Endothelial cell of umbilical vein (primary cell): ENCODE measurements around the gene INPP4B. TPM values are rescaled to one million over a fixed set of nuclear protein-coding genes. Genes with fewer than 3 reads are reported as not detected.

Source experiments
- BruUV-seq: library from RNA; stranded (reverse); fragments of 400-500 nt; replicated peaks from 2 replicates; lab custom pipeline; 2021; lab: Mats Ljungman, UMichigan
- CTCF ChIA-PET: fragments of 300-600, 350-600 bp; sonication (Branson Sonifier 250); formaldehyde crosslinking; loops from one replicate; lab custom pipeline; 2021; ENCODE audit warnings: antibody characterized with exemption, inconsistent platforms; lab: Charles Lee
- POLR2A ChIA-PET: fragments of 300-600, 350-600 bp; sonication (Branson Sonifier 250); formaldehyde crosslinking; loops from one replicate; lab custom pipeline; 2021; ENCODE audit warnings: antibody characterized with exemption, inconsistent platforms; lab: Charles Lee
- DNase-seq: peaks from one replicate; pipeline ENCODE4 v3.0.0-alpha.2; 2011; ENCODE audit warnings: low read depth, low spot score
- FAIRE-seq: peaks from 2 replicates; lab custom pipeline; 2011; peaks lifted over from hg19 to GRCh38; lab: Jason Lieb, UNC
- H2AFZ ChIP-seq: 2 replicates; pipeline ENCODE4 v1.6.0; 2012; ENCODE audit warnings: low read depth, low read length, control low read depth, inconsistent platforms
- H3K27ac ChIP-seq: 2 replicates; pipeline ENCODE4 v1.5.1; 2011; ENCODE audit warnings: low read depth, mild to moderate bottlenecking, control low read depth, low read length, moderate library complexity; ENCODE audit not compliant: insufficient read depth
- H3K27me3 ChIP-seq, 2 experiments: 2 replicates each; pipeline versions ENCODE4 v1.6.0 to v1.6.1; 2011; ENCODE audit warnings: low read length in 2 of 2, mixed read lengths in 1 of 2; ENCODE audit not compliant: control insufficient read depth in 2 of 2, insufficient read depth in 2 of 2
- H3K36me3 ChIP-seq, 2 experiments: 2 replicates in 1 of 2; 3 replicates in 1 of 2; pipeline ENCODE4 v1.5.1; 2011; ENCODE audit warnings: low read length in 2 of 2, mild to moderate bottlenecking in 1 of 2, moderate library complexity in 1 of 2; ENCODE audit not compliant: control insufficient read depth in 2 of 2, insufficient read depth in 2 of 2; ENCODE audit errors: extremely low read depth in 1 of 2
- H3K4me1 ChIP-seq: 3 replicates; pipeline ENCODE4 v1.5.1; 2011; ENCODE audit warnings: mild to moderate bottlenecking, low read length; ENCODE audit not compliant: control insufficient read depth, insufficient read depth; ENCODE audit errors: extremely low read depth
- H3K4me2 ChIP-seq: 2 replicates; pipeline ENCODE4 v1.6.1; 2011; ENCODE audit warnings: low read length, control low read depth, mixed read lengths; ENCODE audit not compliant: insufficient read depth
- H3K4me3 ChIP-seq, 3 experiments: fragments of 200-600 bp in 1 of 3; sonication (generic), shearing (Covaris generic) in 1 of 3; replicated peaks in 1 of 3; 2 replicates each; pipeline ENCODE4 v1.5.1; 2011 to 2016; ENCODE audit warnings: control low read depth in 3 of 3, low read length in 3 of 3, mild to moderate bottlenecking in 2 of 3, inconsistent platforms in 1 of 3, low read depth in 1 of 3, moderate library complexity in 1 of 3; ENCODE audit not compliant: insufficient read depth in 1 of 3
- H3K79me2 ChIP-seq: 2 replicates; pipeline ENCODE4 v1.6.0; 2012; ENCODE audit warnings: low read length, inconsistent platforms; ENCODE audit not compliant: control insufficient read depth, insufficient read depth
- H3K9ac ChIP-seq: replicated peaks from 2 replicates; pipeline ENCODE3; 2011; ENCODE audit warnings: low read length, control low read depth; ENCODE audit not compliant: insufficient read depth; ENCODE audit errors: extremely low read depth
- H3K9me1 ChIP-seq: replicated peaks from 3 replicates; pipeline ENCODE4 v1.6.0; 2011; ENCODE audit warnings: mild to moderate bottlenecking, low read length; ENCODE audit not compliant: control insufficient read depth, insufficient read depth; ENCODE audit errors: extremely low read depth
- H3K9me3 ChIP-seq: replicated peaks from 2 replicates; pipeline ENCODE4 v1.5.1; 2012; ENCODE audit warnings: low read length, inconsistent platforms; ENCODE audit not compliant: control insufficient read depth, insufficient read depth
- H4K20me1 ChIP-seq: replicated peaks from 2 replicates; pipeline ENCODE3; 2011; ENCODE audit warnings: mild to moderate bottlenecking, low read length; ENCODE audit not compliant: control insufficient read depth, insufficient read depth; ENCODE audit errors: extremely low read depth
- CTCF ChIP-seq, 2 donors: IDR thresholded peaks; 1 replicate in 1 of 2; 2 replicates in 1 of 2; pipeline ENCODE4 v1.5.1; 2011; ENCODE audit warnings: low read length in 2 of 2, mild to moderate bottlenecking in 2 of 2, moderate library complexity in 2 of 2, control low read depth in 1 of 2, inconsistent platforms in 1 of 2, low read depth in 1 of 2; ENCODE audit not compliant: insufficient read depth in 1 of 2; ENCODE audit errors: extremely low read depth in 1 of 2
- EZH2 ChIP-seq: IDR thresholded peaks from 2 replicates; pipeline ENCODE4 v1.6.1; 2012; ENCODE audit warnings: borderline replicate concordance, low read depth, mild to moderate bottlenecking, moderate library complexity, low read length, inconsistent platforms; ENCODE audit not compliant: severe bottlenecking
- FOS ChIP-seq: IDR thresholded peaks from 2 replicates; pipeline ENCODE4 v1.6.1; 2011; ENCODE audit warnings: mild to moderate bottlenecking, low read length, moderate library complexity, borderline replicate concordance; ENCODE audit not compliant: insufficient read depth
- GATA2 ChIP-seq: IDR thresholded peaks from 2 replicates; pipeline ENCODE4 v1.7.0; 2011; ENCODE audit warnings: low read depth, mild to moderate bottlenecking, moderate library complexity, mixed read lengths, low read length; ENCODE audit not compliant: insufficient read length, insufficient read depth
- JUN ChIP-seq: IDR thresholded peaks from 2 replicates; pipeline ENCODE4 v1.6.1; 2011; ENCODE audit warnings: borderline replicate concordance, low read depth; ENCODE audit not compliant: insufficient read length, insufficient read depth
- MAX ChIP-seq: IDR thresholded peaks from 2 replicates; pipeline ENCODE4 v1.6.1; 2011; ENCODE audit not compliant: insufficient read depth, insufficient read length
- MYC ChIP-seq: IDR thresholded peaks from one replicate; pipeline ENCODE4 v1.6.1; 2011; ENCODE audit warnings: mild to moderate bottlenecking, low read depth, low read length
- POLR2A ChIP-seq: IDR thresholded peaks from 2 replicates; pipeline ENCODE4 v1.6.1; 2012; ENCODE audit warnings: low read depth, mild to moderate bottlenecking, control low read depth, low read length
- POLR2AphosphoS5 ChIP-seq: IDR thresholded peaks from 2 replicates; pipeline ENCODE4 v1.6.1; 2012; ENCODE audit warnings: low read depth, mild to moderate bottlenecking, control low read depth, low read length, moderate library complexity; ENCODE audit not compliant: insufficient read depth
- dilution Hi-C: fragments of 300-500 bp; cut with MboI; formaldehyde crosslinking; loops from one replicate; pipeline ENCODE4 v1.15.0; 2019; ENCODE audit warnings: low sequenced_read_pairs; ENCODE audit not compliant: extremely low pct_ligation_motif_present
- intact Hi-C: fragments of 100-400 bp; cut with micrococcal nuclease; formaldehyde crosslinking; loops from one replicate; pipeline ENCODE4 v1.10.0; 2022
- polyA plus RNA-seq, 4 experiments: library from polyadenylated mRNA; depleted of rRNA in 3 of 4; stranded (reverse) in 3 of 4; unstranded in 1 of 4; fragments of >200 nt; gene quantifications; 2 replicates each; pipeline versions ENCODE4 v1.2.1 to v1.2.3, GENCODE V29; 2011 to 2012; ENCODE audit warnings: missing spikeins in 1 of 4
- total RNA-seq: library from RNA; stranded (reverse); gene quantifications from 2 replicates; pipeline ENCODE4 v1.2.3, GENCODE V29; 2021

Gene INPP4B
- total and polyA plus RNA-seq, 2 donors (not counting 3 experiments of a cell fraction or from before 2014, with no cell fraction given), result 0.41 to 3.1 TPM

GRCh38 chr4:142582340-142582739 is 263.8 kb downstream of the INPP4B start:
- POLR2A ChIA-PET, result no interaction called here
- Histone ChIP-seq H2AFZ (no peak overlapping the region), H3K4me1 (no peaks in the 10 kb centered on the region), H3K4me2 (no peak overlapping the region), H3K79me2 (no peaks in the 10 kb centered on the region), H3K27ac (no peak overlapping the region), H3K4me3 (no peak overlapping the region), H3K9me3 (no peaks in the 10 kb centered on the region), H3K9ac (no peak overlapping the region), H3K9me1 (no peaks in the 10 kb centered on the region), H4K20me1 (no peaks in the 10 kb centered on the region), H3K27me3 (no peaks in the 10 kb centered on the region), H3K36me3 (no peaks in the 10 kb centered on the region)
- DNase-seq (no peak), FAIRE-seq (no peak)
- dilution Hi-C loops (no loop called here), intact Hi-C loops (no loop called here)
- CTCF ChIA-PET, result no interaction called here
- no TSS peak for BruUV-seq
- TF ChIP-seq CTCF (IDR thresholded peaks at IDR 0.05; ENCODE audit: extremely low read depth in 1 of 2, insufficient read depth in 1 of 2, low read depth in 1 of 2, low read length in 2 of 2), result no peak
- TF ChIP-seq GATA2, result no peak
- TF ChIP-seq POLR2AphosphoS5, result no peak
- TF ChIP-seq POLR2A, result no peak
- no peak for TF ChIP-seq EZH2
- no peak for TF ChIP-seq JUN
- TF ChIP-seq FOS, result no peak
- TF ChIP-seq MAX, result no peak
- TF ChIP-seq MYC, result no peak
